Activated naive CD8-positive, alpha-beta T cell treated with anti-CD3 and anti-CD28 coated beads for 36 hours (primary cell): ENCODE data around the gene COL1A1. TPM values are rescaled to one million over a fixed set of nuclear protein-coding genes. Genes with fewer than 3 reads are reported as not detected.

Source experiments
- DNase-seq: peaks from one replicate; pipeline ENCODE4 v3.0.0; 2021
- H3K27ac Mint-ChIP-seq: one replicate; pipeline ENCODE4 v1.8.0; 2022; ENCODE audit warnings: mild to moderate bottlenecking, moderate library complexity, mixed read lengths
- H3K27me3 Mint-ChIP-seq: one replicate; pipeline ENCODE4 v1.8.0; 2022; ENCODE audit warnings: mild to moderate bottlenecking, mixed read lengths
- H3K36me3 Mint-ChIP-seq: one replicate; pipeline ENCODE4 v1.8.0; 2021; ENCODE audit warnings: mild to moderate bottlenecking, mixed read lengths
- H3K4me1 Mint-ChIP-seq: one replicate; pipeline ENCODE4 v1.8.0; 2021; ENCODE audit warnings: mixed read lengths
- H3K4me3 Mint-ChIP-seq: one replicate; pipeline ENCODE4 v1.8.0; 2022; ENCODE audit warnings: mild to moderate bottlenecking, moderate library complexity, mixed read lengths
- H3K9me3 Mint-ChIP-seq: one replicate; pipeline ENCODE4 v1.8.0; 2022; ENCODE audit warnings: mixed read lengths
- total RNA-seq, 2 experiments: library from RNA; stranded (reverse); gene quantifications; one replicate each; pipeline ENCODE4 v1.2.3, GENCODE V29; 2021

COL1A1 gene
- under 1 TPM; 0.72 to 0.78 TPM for total RNA-seq

- Mint-ChIP-seq H3K4me3 (peak within 1 kb of the TSS; percentile 76), H3K4me1 (peaks cover 19% of the 10 kb centered on the region), H3K9me3 (no peaks in the 10 kb centered on the region), H3K27ac (no peak within 1 kb of the TSS), H3K36me3 (no peaks in the 10 kb centered on the region), H3K27me3 (peaks cover 66% of the 10 kb centered on the region)
- no peak for DNase-seq
Observed at GRCh38 chr17:50201276-50201854, at the start of gene COL1A1. Gene COL1A1, minus strand, starts transcription at chr17:50201631. Its CDS starts 118 bp downstream, at chr17:50201513.

- Mint-ChIP-seq H3K4me1 (no peaks in the 10 kb centered on the region), H3K9me3 (peaks cover 11% of the 10 kb centered on the region), H3K4me3 (no peak overlapping the region), H3K36me3 (peaks cover 5% of the 10 kb centered on the region), H3K27ac (no peak overlapping the region), H3K27me3 (peaks cover 30% of the 10 kb centered on the region)
- DNase-seq: no peak
Observed at GRCh38 chr17:50248255-50248654, 46.8 kb upstream of the COL1A1 start.

DNA sequence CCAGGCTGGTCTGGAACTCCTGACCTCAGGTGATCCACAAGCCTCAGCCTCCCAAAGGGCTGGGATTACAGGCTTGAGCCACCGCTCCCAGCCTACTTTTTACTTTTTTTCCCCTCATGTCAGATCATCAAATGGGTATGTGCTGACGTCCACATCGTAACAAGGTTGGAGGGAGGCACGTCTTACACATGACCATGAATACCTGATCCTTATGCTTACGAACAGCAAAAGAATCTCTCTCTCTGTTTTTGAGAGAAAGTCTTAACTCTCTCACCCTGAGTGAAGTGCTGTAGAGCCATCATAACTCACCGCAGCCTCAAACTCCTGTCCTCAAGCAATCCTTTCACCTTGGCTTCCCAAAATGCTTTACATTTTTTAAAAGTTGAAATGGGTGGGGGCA is 43.3 kb upstream of the COL1A1 start:
- H3K4me3 Mint-ChIP-seq: no peak overlapping the region
- no peak overlapping the region for H3K27ac Mint-ChIP-seq
- H3K9me3 Mint-ChIP-seq: peaks cover 11% of the 10 kb centered on the region
- no peak for DNase-seq
- peaks cover 44% of the 10 kb centered on the region for H3K27me3 Mint-ChIP-seq
- no peaks in the 10 kb centered on the region for H3K4me1 Mint-ChIP-seq
- peaks cover 5% of the 10 kb centered on the region for H3K36me3 Mint-ChIP-seq

DNA sequence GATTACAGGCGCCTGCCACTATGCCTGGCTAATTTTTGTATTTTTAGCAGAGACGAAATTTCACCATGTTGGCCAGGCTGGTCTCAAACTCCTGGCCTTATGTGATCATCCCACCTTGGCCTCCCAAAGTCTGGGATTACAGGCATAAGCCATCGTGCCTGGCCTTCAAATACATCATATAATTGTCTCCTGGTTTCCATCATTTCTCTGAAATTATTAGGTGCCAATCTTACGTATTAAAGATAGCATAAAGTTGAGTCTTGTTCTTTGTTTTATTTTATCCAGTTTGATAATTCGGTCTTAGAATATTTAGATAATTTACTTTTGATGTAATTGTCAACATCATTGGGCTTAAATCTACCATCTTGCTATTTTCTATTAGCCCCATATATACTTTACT is 40.0 kb upstream of the COL1A1 start:
- peaks cover 40% of the 10 kb centered on the region for H3K27me3 Mint-ChIP-seq
- H3K4me1 Mint-ChIP-seq: no peaks in the 10 kb centered on the region
- DNase-seq: no peak
- H3K36me3 Mint-ChIP-seq: no peaks in the 10 kb centered on the region
- H3K4me3 Mint-ChIP-seq: no peak overlapping the region
- H3K27ac Mint-ChIP-seq: no peak overlapping the region
- no peaks in the 10 kb centered on the region for H3K9me3 Mint-ChIP-seq

DNA sequence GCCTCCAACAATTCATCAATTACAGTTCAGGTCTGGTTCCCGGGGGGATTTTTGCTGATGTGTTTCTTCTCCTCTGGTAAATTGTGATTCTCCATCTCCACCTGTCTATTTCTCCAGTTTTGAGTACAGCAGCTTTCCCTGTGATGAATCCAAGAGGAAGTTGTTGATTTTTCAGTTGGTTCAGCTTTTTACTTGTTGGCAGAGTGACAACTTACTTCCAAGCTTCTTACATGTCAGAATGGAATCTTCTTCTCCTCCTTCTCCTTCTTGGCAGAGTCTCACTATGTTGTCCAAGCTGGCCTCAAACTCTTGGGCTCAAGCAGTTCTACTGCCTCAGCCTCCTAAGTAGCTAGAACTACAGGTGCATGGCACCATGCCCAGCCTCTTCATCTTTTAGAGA is 39.4 kb upstream of the COL1A1 start:
- Mint-ChIP-seq H3K9me3 (no peaks in the 10 kb centered on the region), H3K27me3 (peaks cover 40% of the 10 kb centered on the region), H3K27ac (no peak overlapping the region)

DNA sequence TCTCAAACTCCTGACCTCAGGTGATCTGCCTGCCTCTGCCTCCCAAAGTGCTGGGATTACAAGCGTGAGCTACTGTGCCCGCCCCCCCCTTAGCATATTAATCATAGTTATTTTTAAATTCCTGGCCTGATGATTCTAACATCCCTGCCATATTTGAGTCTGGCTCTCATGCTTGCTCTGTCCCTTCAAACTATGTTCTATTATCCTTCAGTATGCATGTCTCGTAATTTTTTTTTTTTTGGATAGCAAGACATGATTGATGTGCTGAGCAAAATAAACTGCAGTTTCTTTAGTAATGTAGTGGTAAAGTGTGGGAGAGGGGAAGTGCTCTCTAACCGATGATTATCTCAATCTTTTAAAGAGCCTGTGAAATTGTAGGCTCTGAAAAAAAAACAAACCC is 38.5 kb upstream of the COL1A1 start:
- Mint-ChIP-seq H3K4me3 (no peak overlapping the region), H3K9me3 (no peaks in the 10 kb centered on the region), H3K27me3 (peaks cover 47% of the 10 kb centered on the region), H3K27ac (no peak overlapping the region), H3K4me1 (no peaks in the 10 kb centered on the region), H3K36me3 (no peaks in the 10 kb centered on the region)
- no peak for DNase-seq

More for the DNA sequence above, 39.4 kb upstream of the COL1A1 start:
- Mint-ChIP-seq H3K4me3 (no peak overlapping the region), H3K36me3 (no peaks in the 10 kb centered on the region), H3K4me1 (no peaks in the 10 kb centered on the region)
- no peak for DNase-seq

GRCh38 chr17:50238601-50239280 is 37.3 kb upstream of the COL1A1 start:
- Mint-ChIP-seq H3K4me3 (no peak overlapping the region), H3K9me3 (no peaks in the 10 kb centered on the region), H3K27me3 (peaks cover 38% of the 10 kb centered on the region), H3K36me3 (peaks cover under 1% of the 10 kb centered on the region), H3K27ac (no peak overlapping the region), H3K4me1 (no peaks in the 10 kb centered on the region)
- DNase-seq: no peak

DNA sequence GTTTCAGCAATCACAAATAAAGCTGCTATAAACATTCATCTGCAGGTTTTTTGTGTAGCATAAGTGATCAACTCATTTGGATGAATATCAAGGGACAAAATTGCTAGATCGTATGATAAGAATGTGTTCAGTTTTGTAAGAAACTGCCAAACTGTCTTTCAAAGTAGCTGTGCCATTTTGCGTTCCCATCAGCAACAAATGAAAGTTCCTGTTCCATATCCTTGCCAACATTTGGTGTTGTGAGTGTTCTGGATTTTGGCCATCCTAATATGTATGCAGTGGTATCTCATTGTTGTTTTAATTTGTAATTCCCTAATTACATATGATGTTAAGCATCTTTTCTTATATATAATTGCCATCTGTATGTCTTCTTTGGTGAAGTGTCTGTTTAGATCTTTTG is 36.5 kb upstream of the COL1A1 start:
- H3K4me3 Mint-ChIP-seq: no peak overlapping the region
- DNase-seq: no peak
- H3K9me3 Mint-ChIP-seq: peaks cover 4% of the 10 kb centered on the region
- peaks cover 42% of the 10 kb centered on the region for H3K27me3 Mint-ChIP-seq
- no peaks in the 10 kb centered on the region for H3K4me1 Mint-ChIP-seq
- peaks cover 2% of the 10 kb centered on the region for H3K36me3 Mint-ChIP-seq
- no peak overlapping the region for H3K27ac Mint-ChIP-seq

DNA sequence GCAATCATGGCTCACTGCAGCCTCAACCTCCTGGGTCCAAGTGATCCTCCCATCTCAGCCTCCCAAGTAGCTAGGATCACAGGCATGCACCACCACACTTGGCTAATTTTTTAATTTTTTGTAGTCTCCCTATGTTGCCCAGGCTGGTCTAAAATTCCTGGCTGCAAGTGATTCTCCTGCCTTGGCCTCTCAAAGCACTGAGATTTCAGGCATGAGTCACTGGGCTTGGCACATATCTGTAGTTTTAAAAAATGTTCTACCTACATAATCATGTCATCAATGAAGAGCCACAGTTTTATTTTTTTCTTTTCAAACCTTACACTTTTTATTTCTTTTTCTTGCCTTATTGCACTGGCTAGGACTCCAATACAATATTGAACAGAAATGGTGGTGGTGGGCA is 33.1 kb upstream of the COL1A1 start:
- H3K27me3 Mint-ChIP-seq: peaks cover 25% of the 10 kb centered on the region
- H3K4me1 Mint-ChIP-seq: no peaks in the 10 kb centered on the region
- H3K36me3 Mint-ChIP-seq: peaks cover 2% of the 10 kb centered on the region
- H3K9me3 Mint-ChIP-seq: peaks cover 4% of the 10 kb centered on the region
- DNase-seq: no peak
- no peak overlapping the region for H3K27ac Mint-ChIP-seq
- H3K4me3 Mint-ChIP-seq: no peak overlapping the region

GRCh38 chr17:50225701-50226240 is 24.3 kb upstream of the COL1A1 start:
- H3K9me3 Mint-ChIP-seq: peaks cover 23% of the 10 kb centered on the region
- no peak overlapping the region for H3K27ac Mint-ChIP-seq
- peaks cover 6% of the 10 kb centered on the region for H3K4me1 Mint-ChIP-seq
- H3K4me3 Mint-ChIP-seq: no peak overlapping the region
- no peak for DNase-seq
- H3K27me3 Mint-ChIP-seq: no peaks in the 10 kb centered on the region
- peaks cover 2% of the 10 kb centered on the region for H3K36me3 Mint-ChIP-seq

DNA sequence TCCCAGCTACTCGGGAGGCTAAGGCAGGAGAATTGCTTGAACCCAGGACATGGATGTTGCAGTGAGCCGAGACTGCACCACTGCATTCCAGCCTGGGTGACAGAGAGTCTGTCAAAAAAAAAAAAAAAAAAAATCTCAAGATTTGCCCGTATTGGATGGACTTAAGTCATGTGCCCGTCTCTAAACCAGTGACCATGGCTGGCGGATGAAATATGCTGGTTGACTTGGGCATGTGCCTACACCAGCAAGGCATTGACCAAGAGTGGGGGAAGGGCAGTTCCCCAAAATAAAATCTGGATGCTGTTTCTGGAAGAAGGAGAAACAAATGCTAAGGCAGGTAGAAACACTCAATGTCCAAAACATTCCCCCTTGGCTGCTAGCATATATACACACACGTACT is 21.5 kb upstream of the COL1A1 start:
- Mint-ChIP-seq H3K27ac (no peak overlapping the region), H3K4me1 (peaks cover 6% of the 10 kb centered on the region), H3K27me3 (no peaks in the 10 kb centered on the region), H3K9me3 (peaks cover 17% of the 10 kb centered on the region), H3K36me3 (peaks cover 2% of the 10 kb centered on the region), H3K4me3 (no peak overlapping the region)
- no peak for DNase-seq

- peaks cover 13% of the 10 kb centered on the region for H3K9me3 Mint-ChIP-seq
- no peak overlapping the region for H3K27ac Mint-ChIP-seq
- H3K4me3 Mint-ChIP-seq: no peak overlapping the region
- no peaks in the 10 kb centered on the region for H3K27me3 Mint-ChIP-seq
- H3K4me1 Mint-ChIP-seq: peaks cover 6% of the 10 kb centered on the region
- no peak for DNase-seq
- peaks cover 2% of the 10 kb centered on the region for H3K36me3 Mint-ChIP-seq
Observed at GRCh38 chr17:50221864-50222545, 20.6 kb upstream of the COL1A1 start.

GRCh38 chr17:50221266-50221863 is 19.9 kb upstream of the COL1A1 start:
- H3K27ac Mint-ChIP-seq: no peak overlapping the region
- DNase-seq: no peak

DNA sequence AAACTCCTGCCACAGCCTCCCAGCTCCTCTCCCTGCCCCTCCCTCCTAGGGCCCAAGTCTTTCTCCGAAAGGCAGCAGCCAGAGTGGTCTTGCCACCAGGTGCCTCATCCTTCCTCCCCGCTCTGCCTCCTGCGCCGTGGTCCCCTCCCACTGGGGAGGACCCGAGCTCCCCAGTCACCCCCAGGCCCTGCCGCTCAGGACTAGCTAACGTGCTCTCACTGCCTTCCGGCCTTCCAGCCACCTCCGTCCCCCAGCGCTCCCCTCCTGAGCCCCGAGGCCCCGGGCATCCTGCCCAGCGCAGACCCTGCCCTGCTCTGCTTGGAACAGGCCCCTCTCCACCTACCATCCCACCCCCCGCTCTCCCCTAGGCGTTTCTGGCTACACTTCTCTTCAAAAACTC is 19.4 kb upstream of the COL1A1 start:
- Mint-ChIP-seq H3K9me3 (peaks cover 9% of the 10 kb centered on the region), H3K36me3 (peaks cover 2% of the 10 kb centered on the region), H3K27ac (no peak overlapping the region), H3K4me1 (peaks cover 6% of the 10 kb centered on the region), H3K27me3 (no peaks in the 10 kb centered on the region), H3K4me3 (no peak overlapping the region)
- no peak for DNase-seq

More at GRCh38 chr17:50221266-50221863, 19.9 kb upstream of the COL1A1 start:
- H3K4me1 Mint-ChIP-seq: peaks cover 6% of the 10 kb centered on the region
- H3K4me3 Mint-ChIP-seq: no peak overlapping the region
- no peaks in the 10 kb centered on the region for H3K27me3 Mint-ChIP-seq
- H3K9me3 Mint-ChIP-seq: peaks cover 13% of the 10 kb centered on the region
- H3K36me3 Mint-ChIP-seq: peaks cover 2% of the 10 kb centered on the region

DNA sequence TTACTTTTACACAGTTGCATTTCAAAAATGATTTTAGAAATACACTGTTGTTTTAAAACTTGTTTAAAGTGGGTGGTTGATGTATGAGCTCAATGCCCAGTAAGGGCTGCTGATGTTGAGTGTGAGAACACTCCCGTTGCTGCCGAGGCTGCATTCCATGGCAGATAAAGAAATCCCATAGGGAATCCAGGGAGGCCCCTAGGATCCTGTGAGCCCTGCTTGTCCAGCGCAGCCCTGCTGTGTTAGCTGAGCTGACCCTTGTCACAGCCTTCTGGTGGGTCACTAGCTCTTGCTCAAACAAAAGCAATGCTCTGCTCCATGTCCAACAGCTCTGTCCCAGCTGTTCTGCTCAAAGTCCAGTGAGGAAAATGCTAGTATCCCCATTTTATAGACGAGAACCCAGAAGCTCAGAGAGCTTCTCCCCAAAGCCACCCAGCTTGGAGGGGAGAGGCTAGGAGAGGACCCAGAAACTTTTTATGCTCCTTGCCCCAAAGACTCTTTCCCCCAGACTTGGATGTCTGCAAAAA is 18.6 kb upstream of the COL1A1 start:
- H3K4me1 Mint-ChIP-seq: peaks cover 6% of the 10 kb centered on the region
- H3K36me3 Mint-ChIP-seq: peaks cover 2% of the 10 kb centered on the region
- DNase-seq: no peak
- no peak overlapping the region for H3K4me3 Mint-ChIP-seq
- peaks cover 4% of the 10 kb centered on the region for H3K9me3 Mint-ChIP-seq
- no peaks in the 10 kb centered on the region for H3K27me3 Mint-ChIP-seq
- no peak overlapping the region for H3K27ac Mint-ChIP-seq
